Glutamatergic neuron (in vitro differentiated cells): Measurements from ENCODE around the gene FHIT. TPM values are rescaled to one million over a fixed set of nuclear protein-coding genes. Genes with fewer than 3 reads are reported as not detected.

Source experiments
- DNase-seq: peaks from one replicate; pipeline ENCODE4 v3.0.0; 2022
- H3K27ac Mint-ChIP-seq: one replicate; pipeline ENCODE4 v1.8.0; 2020; ENCODE audit warnings: mild to moderate bottlenecking, mixed read lengths, inconsistent platforms; ENCODE audit not compliant: unreplicated experiment
- H3K27me3 Mint-ChIP-seq: one replicate; pipeline ENCODE4 v1.8.0; 2020; ENCODE audit warnings: mild to moderate bottlenecking, moderate library complexity, mixed read lengths, inconsistent platforms; ENCODE audit not compliant: unreplicated experiment
- H3K36me3 Mint-ChIP-seq: one replicate; pipeline ENCODE4 v1.8.0; 2020; ENCODE audit warnings: mild to moderate bottlenecking, mixed read lengths, inconsistent platforms; ENCODE audit not compliant: unreplicated experiment
- H3K4me1 Mint-ChIP-seq: one replicate; pipeline ENCODE4 v1.8.0; 2020; ENCODE audit warnings: mild to moderate bottlenecking, low read depth, mixed read lengths, inconsistent platforms; ENCODE audit not compliant: unreplicated experiment
- H3K4me3 Mint-ChIP-seq: one replicate; pipeline ENCODE4 v1.8.0; 2020; ENCODE audit warnings: mild to moderate bottlenecking, mixed read lengths, inconsistent platforms; ENCODE audit not compliant: unreplicated experiment
- H3K9me3 Mint-ChIP-seq: one replicate; pipeline ENCODE4 v1.8.0; 2020; ENCODE audit warnings: mild to moderate bottlenecking, moderate library complexity, mixed read lengths, inconsistent platforms; ENCODE audit not compliant: unreplicated experiment
- total RNA-seq: library from RNA; stranded (reverse); fragmentation: NEBNext Ultra II Directional; extraction: Animal tissue kit (Norgen Biotek cat#: 25700); gene quantifications from one replicate; pipeline ENCODE4 v1.2.1, GENCODE V29; 2021; ENCODE audit not compliant: unreplicated experiment
- TF ChIP-seq, protein P1 (sequence below): fragments of 200-600 bp; sonication (generic); IDR thresholded peaks from one replicate; pipeline ENCODE4 v1.5.0; 2021; ENCODE audit not compliant: partially characterized antibody, unreplicated experiment

Gene FHIT
- total RNA-seq, 1 donor from 2014 or later = 15.2 TPM

GRCh38 chr3:60746043-60746638 lies 505.1 kb downstream of the FHIT start:
- TF ChIP-seq, protein P1, sequence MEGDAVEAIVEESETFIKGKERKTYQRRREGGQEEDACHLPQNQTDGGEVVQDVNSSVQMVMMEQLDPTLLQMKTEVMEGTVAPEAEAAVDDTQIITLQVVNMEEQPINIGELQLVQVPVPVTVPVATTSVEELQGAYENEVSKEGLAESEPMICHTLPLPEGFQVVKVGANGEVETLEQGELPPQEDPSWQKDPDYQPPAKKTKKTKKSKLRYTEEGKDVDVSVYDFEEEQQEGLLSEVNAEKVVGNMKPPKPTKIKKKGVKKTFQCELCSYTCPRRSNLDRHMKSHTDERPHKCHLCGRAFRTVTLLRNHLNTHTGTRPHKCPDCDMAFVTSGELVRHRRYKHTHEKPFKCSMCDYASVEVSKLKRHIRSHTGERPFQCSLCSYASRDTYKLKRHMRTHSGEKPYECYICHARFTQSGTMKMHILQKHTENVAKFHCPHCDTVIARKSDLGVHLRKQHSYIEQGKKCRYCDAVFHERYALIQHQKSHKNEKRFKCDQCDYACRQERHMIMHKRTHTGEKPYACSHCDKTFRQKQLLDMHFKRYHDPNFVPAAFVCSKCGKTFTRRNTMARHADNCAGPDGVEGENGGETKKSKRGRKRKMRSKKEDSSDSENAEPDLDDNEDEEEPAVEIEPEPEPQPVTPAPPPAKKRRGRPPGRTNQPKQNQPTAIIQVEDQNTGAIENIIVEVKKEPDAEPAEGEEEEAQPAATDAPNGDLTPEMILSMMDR = no peak
- H3K27me3 Mint-ChIP-seq = peaks cover 4% of the 10 kb centered on the region
- no peak for DNase-seq
- H3K4me1 Mint-ChIP-seq = peaks cover 30% of the 10 kb centered on the region
- peaks cover 3% of the 10 kb centered on the region for H3K9me3 Mint-ChIP-seq
- H3K4me3 Mint-ChIP-seq = no peak overlapping the region
- no peak overlapping the region for H3K27ac Mint-ChIP-seq
- peaks cover 16% of the 10 kb centered on the region for H3K36me3 Mint-ChIP-seq

DNA sequence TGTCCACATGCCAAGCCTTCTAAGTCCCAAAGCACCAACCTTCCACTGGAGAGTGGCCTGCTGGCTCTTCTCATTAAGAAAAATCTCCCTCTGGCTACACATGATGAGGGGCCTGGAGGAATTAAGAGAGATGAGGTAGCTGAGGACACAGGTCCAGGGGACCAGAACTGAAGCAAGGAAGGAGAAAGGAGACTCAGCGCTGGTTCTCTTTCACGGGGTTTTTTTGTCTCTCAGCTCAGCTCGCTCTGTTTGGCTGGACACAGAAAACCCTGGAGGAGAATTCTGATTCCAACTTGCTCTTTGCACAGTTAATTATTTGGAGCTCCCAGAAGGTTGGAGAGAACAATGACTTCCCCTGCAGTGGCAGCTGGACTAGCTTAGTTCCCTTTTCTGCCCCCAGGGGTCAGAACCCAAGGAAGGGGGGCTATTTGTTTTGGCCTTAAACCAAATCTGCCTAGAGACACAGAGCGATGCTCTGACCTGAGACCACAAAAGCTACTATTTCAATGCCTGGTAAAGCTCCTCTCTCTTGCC lies 507.6 kb downstream of the FHIT start:
- Mint-ChIP-seq H3K4me3 (peak overlapping the region; percentile 5), H3K9me3 (peaks cover 3% of the 10 kb centered on the region), H3K27me3 (peaks cover 2% of the 10 kb centered on the region), H3K4me1 (peaks cover 31% of the 10 kb centered on the region), H3K36me3 (no peaks in the 10 kb centered on the region), H3K27ac (peak overlapping the region; percentile 77)
- peak; percentile 44 for DNase-seq
- TF ChIP-seq, protein P1 = no peak

GRCh38 chr3:60742606-60743145 lies 508.6 kb downstream of the FHIT start:
- H3K4me3 Mint-ChIP-seq = no peak overlapping the region
- TF ChIP-seq, protein P1 = peak; percentile 61
- DNase-seq = peak; percentile 74
- peak overlapping the region; percentile 29 for H3K27ac Mint-ChIP-seq
- H3K9me3 Mint-ChIP-seq = no peaks in the 10 kb centered on the region
- H3K4me1 Mint-ChIP-seq = peaks cover 34% of the 10 kb centered on the region
- no peaks in the 10 kb centered on the region for H3K36me3 Mint-ChIP-seq
- H3K27me3 Mint-ChIP-seq = peaks cover 2% of the 10 kb centered on the region

DNA sequence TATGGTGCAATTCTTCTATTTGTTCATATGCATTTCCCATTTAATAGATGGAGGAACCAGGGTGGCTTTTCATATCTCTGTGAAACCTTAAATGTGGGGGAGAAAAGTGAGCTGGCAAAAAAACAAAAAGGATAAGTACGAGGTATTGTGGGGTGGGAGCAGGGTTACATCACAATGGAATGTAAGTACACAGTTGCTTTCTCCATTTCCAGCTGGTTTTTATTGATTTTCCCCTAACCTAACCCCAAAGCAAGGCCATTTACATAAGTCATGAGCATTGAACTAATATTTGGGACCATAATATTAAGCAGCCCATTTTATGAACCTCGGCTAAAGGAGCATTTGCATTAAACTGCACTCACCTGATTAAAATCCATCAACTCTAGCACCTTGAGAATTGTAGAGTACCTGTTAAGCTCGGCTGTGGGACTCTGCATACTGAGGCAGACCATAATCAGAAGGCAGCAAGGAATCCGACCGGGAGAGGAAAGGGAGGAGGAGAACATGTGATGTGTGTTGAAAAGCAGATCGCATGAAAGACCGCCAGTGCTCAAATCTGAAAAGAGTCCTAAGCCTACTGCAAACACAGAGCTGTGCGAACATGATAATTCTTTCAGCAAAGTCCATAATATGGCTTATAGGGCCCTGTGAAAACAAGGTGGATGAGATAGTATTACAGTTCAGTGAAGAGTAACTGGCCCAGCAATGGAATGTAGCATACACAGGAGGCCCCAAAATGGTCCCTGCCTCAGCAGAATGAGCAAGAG lies 513.4 kb downstream of the FHIT start:
- Mint-ChIP-seq H3K4me1 (peaks cover 35% of the 10 kb centered on the region), H3K36me3 (no peaks in the 10 kb centered on the region), H3K27me3 (no peaks in the 10 kb centered on the region), H3K4me3 (no peak overlapping the region), H3K27ac (no peak overlapping the region), H3K9me3 (no peaks in the 10 kb centered on the region)
- no peak for DNase-seq
- TF ChIP-seq, protein P1 = no peak
